HL-60 (cell line): ENCODE results near the gene TESPA1.
"Not testable (repeated sequence)": the region's sequence is repeated elsewhere in the genome, so short reads cannot be mapped to it uniquely, and the experiment has no call there.

ENCODE experiments used
- DNase-seq, 2 experiments: peaks; one replicate each; pipeline ENCODE4 v3.0.0-alpha.2; 2010 to 2020; ENCODE audit warnings: low read depth in 1 of 2, low spot score in 1 of 2
- H3K27ac ChIP-seq: fragments of 250-450 bp; sonication (Bioruptor Pico); replicated peaks from 2 replicates; pipeline ENCODE4 v1.5.1; 2020; ENCODE audit warnings: mild to moderate bottlenecking, moderate library complexity
- H3K27me3 ChIP-seq: fragments of 250-450 bp; sonication (Bioruptor Pico); 2 replicates; pipeline ENCODE4 v1.5.1; 2021; ENCODE audit warnings: mild to moderate bottlenecking, moderate library complexity; ENCODE audit not compliant: insufficient read depth, poor library complexity, severe bottlenecking
- H3K4me3 ChIP-seq: replicated peaks from 2 replicates; pipeline ENCODE4 v1.5.1; 2011; ENCODE audit warnings: mild to moderate bottlenecking, control low read depth, low read length; ENCODE audit not compliant: insufficient read depth
- CTCF ChIP-seq: IDR thresholded peaks from one replicate; pipeline ENCODE4 v1.5.1; 2011; ENCODE audit warnings: low read length, control low read depth, inconsistent platforms; ENCODE audit not compliant: insufficient read depth
- GABPA ChIP-seq: IDR thresholded peaks from 2 replicates; pipeline ENCODE4 v1.6.1; 2012; ENCODE audit warnings: low read depth
- POLR2AphosphoS5 ChIP-seq: IDR thresholded peaks from 2 replicates; pipeline ENCODE4 v1.6.1; 2012; ENCODE audit warnings: low read depth
- REST ChIP-seq: IDR thresholded peaks from 2 replicates; pipeline ENCODE4 v1.6.1; 2012; ENCODE audit warnings: low read depth; ENCODE audit not compliant: insufficient replicate concordance
- SPI1 ChIP-seq: IDR thresholded peaks from 2 replicates; pipeline ENCODE4 v1.6.1; 2012; ENCODE audit warnings: low read depth, mild to moderate bottlenecking, borderline replicate concordance

Gene TESPA1

GRCh38 chr12:54943292-54943691 lies 41.3 kb downstream of the TESPA1 start:
- not testable (repeated sequence) for DNase-seq, H3K27me3 ChIP-seq, H3K4me3 ChIP-seq, H3K27ac ChIP-seq

GRCh38 chr12:54941659-54942058 lies 42.9 kb downstream of the TESPA1 start:
- no peak overlapping the region for H3K27ac ChIP-seq
- no peak for TF ChIP-seq SPI1
- no peak for TF ChIP-seq CTCF
- no peak for TF ChIP-seq REST
- TF ChIP-seq GABPA: no peak
- no peak for TF ChIP-seq POLR2AphosphoS5
- DNase-seq: no peak
- no peaks in the 10 kb centered on the region for H3K27me3 ChIP-seq
- no peak overlapping the region for H3K4me3 ChIP-seq

- no peak overlapping the region for H3K27ac ChIP-seq
- H3K4me3 ChIP-seq: no peak overlapping the region
- TF ChIP-seq GABPA (no peak), POLR2AphosphoS5 (no peak), CTCF (no peak), SPI1 (no peak), REST (no peak)
- no peak for DNase-seq
- H3K27me3 ChIP-seq: no peaks in the 10 kb centered on the region
Observed at GRCh38 chr12:54940727-54941315, 43.7 kb downstream of the TESPA1 start.

- DNase-seq: no peak
- Histone ChIP-seq H3K27me3 (no peaks in the 10 kb centered on the region), H3K4me3 (no peak overlapping the region), H3K27ac (no peak overlapping the region)
- no peak for TF ChIP-seq CTCF
- no peak for TF ChIP-seq GABPA
- no peak for TF ChIP-seq POLR2AphosphoS5
- no peak for TF ChIP-seq REST
- TF ChIP-seq SPI1: no peak
Observed at GRCh38 chr12:54937929-54938328, 46.6 kb downstream of the TESPA1 start.
